Measurements from ENCODE around the gene TASP1.

The TASP1 gene

GRCh38 chr20:13432126-13432525 lies 206.6 kb downstream of the TASP1 start:
- Histone ChIP-seq H3K36me3 (ENCODE audit: control insufficient read depth in 5 of 5, insufficient read depth in 5 of 5, low read length in 5 of 5) (peaks cover 3 to 28% (median 12%) of the 10 kb centered on the region in 5 donors), H3K4me1 (ENCODE audit: control insufficient read depth in 5 of 5, insufficient read depth in 5 of 5, low read length in 5 of 5) (peaks cover 0 to 5% (median 0%) of the 10 kb centered on the region in 5 donors), H3K27me3 (ENCODE audit: control insufficient read depth in 5 of 5, insufficient read depth in 4 of 5, low read length in 5 of 5) (no peaks in the 10 kb centered on the region), H3K9me3 (ENCODE audit: control insufficient read depth in 5 of 5, low read length in 5 of 5) (peaks cover 0 to 2% (median 0%) of the 10 kb centered on the region in 5 donors), H3K4me3 (ENCODE audit: low read depth in 1 of 5, low read length in 5 of 5) (no peak overlapping the region), H3K9ac (ENCODE audit: low read length in 5 of 5) (no peak overlapping the region), H3K27ac (ENCODE audit: low read depth, low read length) (no peak overlapping the region)

GRCh38 chr20:13430346-13431002 lies 208.3 kb downstream of the TASP1 start:
- Histone ChIP-seq H3K9me3 (ENCODE audit: control insufficient read depth in 5 of 5, low read length in 5 of 5) (peaks cover 0 to 2% (median 0%) of the 10 kb centered on the region in 5 donors), H3K36me3 (ENCODE audit: control insufficient read depth in 5 of 5, insufficient read depth in 5 of 5, low read length in 5 of 5) (peaks cover 3 to 28% (median 12%) of the 10 kb centered on the region in 5 donors), H3K4me1 (ENCODE audit: control insufficient read depth in 5 of 5, insufficient read depth in 5 of 5, low read length in 5 of 5) (no peaks in the 10 kb centered on the region), H3K27ac (ENCODE audit: low read depth, low read length) (no peak overlapping the region), H3K27me3 (ENCODE audit: control insufficient read depth in 5 of 5, insufficient read depth in 4 of 5, low read length in 5 of 5) (no peaks in the 10 kb centered on the region), H3K9ac (ENCODE audit: low read length in 5 of 5) (no peak overlapping the region), H3K4me3 (ENCODE audit: low read depth in 1 of 5, low read length in 5 of 5) (no peak overlapping the region)

GRCh38 chr20:13428684-13429083 lies 210.0 kb downstream of the TASP1 start:
- Histone ChIP-seq H3K4me3 (ENCODE audit: low read depth in 1 of 5, low read length in 5 of 5) (no peak overlapping the region), H3K9ac (ENCODE audit: low read length in 5 of 5) (no peak overlapping the region), H3K4me1 (ENCODE audit: control insufficient read depth in 5 of 5, insufficient read depth in 5 of 5, low read length in 5 of 5) (no peaks in the 10 kb centered on the region), H3K27me3 (ENCODE audit: control insufficient read depth in 5 of 5, insufficient read depth in 4 of 5, low read length in 5 of 5) (no peaks in the 10 kb centered on the region), H3K27ac (ENCODE audit: low read depth, low read length) (no peak overlapping the region), H3K36me3 (ENCODE audit: control insufficient read depth in 5 of 5, insufficient read depth in 5 of 5, low read length in 5 of 5) (peaks cover 0 to 18% (median 6%) of the 10 kb centered on the region in 5 donors), H3K9me3 (ENCODE audit: control insufficient read depth in 5 of 5, low read length in 5 of 5) (peaks cover 0 to 2% (median 0%) of the 10 kb centered on the region in 5 donors)

GRCh38 chr20:13426870-13427269 lies 211.9 kb downstream of the TASP1 start:
- Histone ChIP-seq H3K9ac (ENCODE audit: low read length in 5 of 5) (no peak overlapping the region), H3K27ac (ENCODE audit: low read depth, low read length) (no peak overlapping the region), H3K36me3 (ENCODE audit: control insufficient read depth in 5 of 5, insufficient read depth in 5 of 5, low read length in 5 of 5) (peaks cover 0 to 11% (median 6%) of the 10 kb centered on the region in 5 donors), H3K4me1 (ENCODE audit: control insufficient read depth in 5 of 5, insufficient read depth in 5 of 5, low read length in 5 of 5) (no peaks in the 10 kb centered on the region), H3K4me3 (ENCODE audit: low read depth in 1 of 5, low read length in 5 of 5) (no peak overlapping the region), H3K27me3 (ENCODE audit: control insufficient read depth in 5 of 5, insufficient read depth in 4 of 5, low read length in 5 of 5) (no peaks in the 10 kb centered on the region), H3K9me3 (ENCODE audit: control insufficient read depth in 5 of 5, low read length in 5 of 5) (peaks cover 0 to 2% (median 0%) of the 10 kb centered on the region in 5 donors)

GRCh38 chr20:13425381-13426135 lies 213.2 kb downstream of the TASP1 start:
- H3K27ac ChIP-seq (ENCODE audit: low read depth, low read length): no peak overlapping the region
- H3K36me3 ChIP-seq (ENCODE audit: control insufficient read depth in 5 of 5, insufficient read depth in 5 of 5, low read length in 5 of 5): peaks cover 0 to 11% (median 6%) of the 10 kb centered on the region in 5 donors
- H3K9me3 ChIP-seq (ENCODE audit: control insufficient read depth in 5 of 5, low read length in 5 of 5): peaks cover 0 to 2% (median 0%) of the 10 kb centered on the region in 5 donors
- no peak overlapping the region for H3K9ac ChIP-seq (ENCODE audit: low read length in 5 of 5)
- no peaks in the 10 kb centered on the region for H3K27me3 ChIP-seq (ENCODE audit: control insufficient read depth in 5 of 5, insufficient read depth in 4 of 5, low read length in 5 of 5)
- H3K4me1 ChIP-seq (ENCODE audit: control insufficient read depth in 5 of 5, insufficient read depth in 5 of 5, low read length in 5 of 5): no peaks in the 10 kb centered on the region
- no peak overlapping the region for H3K4me3 ChIP-seq (ENCODE audit: low read depth in 1 of 5, low read length in 5 of 5)

GRCh38 chr20:13424174-13424833 lies 214.4 kb downstream of the TASP1 start:
- H3K36me3 ChIP-seq (ENCODE audit: control insufficient read depth in 5 of 5, insufficient read depth in 5 of 5, low read length in 5 of 5): no peaks in the 10 kb centered on the region
- H3K4me1 ChIP-seq (ENCODE audit: control insufficient read depth in 5 of 5, insufficient read depth in 5 of 5, low read length in 5 of 5): no peaks in the 10 kb centered on the region
- no peak overlapping the region for H3K4me3 ChIP-seq (ENCODE audit: low read depth in 1 of 5, low read length in 5 of 5)
- H3K27me3 ChIP-seq (ENCODE audit: control insufficient read depth in 5 of 5, insufficient read depth in 4 of 5, low read length in 5 of 5): no peaks in the 10 kb centered on the region
- no peak overlapping the region for H3K27ac ChIP-seq (ENCODE audit: low read depth, low read length)
- H3K9ac ChIP-seq (ENCODE audit: low read length in 5 of 5): no peak overlapping the region
- no peaks in the 10 kb centered on the region for H3K9me3 ChIP-seq (ENCODE audit: control insufficient read depth in 5 of 5, low read length in 5 of 5)

- Histone ChIP-seq H3K27me3 (ENCODE audit: control insufficient read depth in 5 of 5, insufficient read depth in 4 of 5, low read length in 5 of 5) (no peaks in the 10 kb centered on the region), H3K27ac (ENCODE audit: low read depth, low read length) (no peak overlapping the region), H3K4me3 (ENCODE audit: low read depth in 1 of 5, low read length in 5 of 5) (no peak overlapping the region), H3K9ac (ENCODE audit: low read length in 5 of 5) (no peak overlapping the region), H3K9me3 (ENCODE audit: control insufficient read depth in 5 of 5, low read length in 5 of 5) (no peaks in the 10 kb centered on the region), H3K4me1 (ENCODE audit: control insufficient read depth in 5 of 5, insufficient read depth in 5 of 5, low read length in 5 of 5) (no peaks in the 10 kb centered on the region), H3K36me3 (ENCODE audit: control insufficient read depth in 5 of 5, insufficient read depth in 5 of 5, low read length in 5 of 5) (no peaks in the 10 kb centered on the region)
These were observed 215.1 kb downstream of the TASP1 start for GRCh38 chr20:13423472-13424173.

GRCh38 chr20:13422637-13423036 lies 216.1 kb downstream of the TASP1 start:
- Histone ChIP-seq H3K4me1 (ENCODE audit: control insufficient read depth in 5 of 5, insufficient read depth in 5 of 5, low read length in 5 of 5) (no peaks in the 10 kb centered on the region), H3K9ac (ENCODE audit: low read length in 5 of 5) (no peak overlapping the region), H3K4me3 (ENCODE audit: low read depth in 1 of 5, low read length in 5 of 5) (no peak overlapping the region), H3K27me3 (ENCODE audit: control insufficient read depth in 5 of 5, insufficient read depth in 4 of 5, low read length in 5 of 5) (no peaks in the 10 kb centered on the region), H3K9me3 (ENCODE audit: control insufficient read depth in 5 of 5, low read length in 5 of 5) (no peaks in the 10 kb centered on the region), H3K36me3 (ENCODE audit: control insufficient read depth in 5 of 5, insufficient read depth in 5 of 5, low read length in 5 of 5) (no peaks in the 10 kb centered on the region), H3K27ac (ENCODE audit: low read depth, low read length) (no peak overlapping the region)

- Histone ChIP-seq H3K27me3 (ENCODE audit: control insufficient read depth in 5 of 5, insufficient read depth in 4 of 5, low read length in 5 of 5) (no peaks in the 10 kb centered on the region), H3K4me1 (ENCODE audit: control insufficient read depth in 5 of 5, insufficient read depth in 5 of 5, low read length in 5 of 5) (no peaks in the 10 kb centered on the region), H3K27ac (ENCODE audit: low read depth, low read length) (no peak overlapping the region), H3K4me3 (ENCODE audit: low read depth in 1 of 5, low read length in 5 of 5) (no peak overlapping the region), H3K36me3 (ENCODE audit: control insufficient read depth in 5 of 5, insufficient read depth in 5 of 5, low read length in 5 of 5) (peaks cover 0 to 8% (median 7%) of the 10 kb centered on the region in 5 donors), H3K9ac (ENCODE audit: low read length in 5 of 5) (no peak overlapping the region), H3K9me3 (ENCODE audit: control insufficient read depth in 5 of 5, low read length in 5 of 5) (no peaks in the 10 kb centered on the region)
These were observed 218.1 kb downstream of the TASP1 start for GRCh38 chr20:13420625-13421024.

Data from subcutaneous abdominal adipose tissue (tissue), 5 donors.